ENCODE data around the gene ZNF217. TPM values are rescaled to one million over a fixed set of nuclear protein-coding genes. Genes with fewer than 3 reads are reported as not detected.

ZNF217 gene
- total RNA-seq, 1 experiment from 2014 or later, result 14.1 TPM

GRCh38 chr20:53579581-53580375, 13.9 kb downstream of the ZNF217 start:
- H3K27me3 ChIP-seq (replicated peaks), result no peaks in the 10 kb centered on the region
- peaks cover 79% of the 10 kb centered on the region for H3K36me3 ChIP-seq
- no peak for DNase-seq (ENCODE audit: low read depth in 1 of 2, low spot score in 2 of 2)
- H3K4me1 ChIP-seq (replicated peaks), result peaks cover 40% of the 10 kb centered on the region
- H3K9me3 ChIP-seq (replicated peaks), result no peaks in the 10 kb centered on the region
- H3K4me3 ChIP-seq, result no peak overlapping the region
- peak overlapping the region; percentile 15; the same call in 1 of the 2 replicates for H3K27ac ChIP-seq

- Histone ChIP-seq H3K9me3 (replicated peaks) (no peaks in the 10 kb centered on the region), H3K4me3 (no peak overlapping the region), H3K4me1 (replicated peaks) (peaks cover 36% of the 10 kb centered on the region), H3K27me3 (replicated peaks) (no peaks in the 10 kb centered on the region), H3K27ac (peak overlapping the region; percentile 15; the same call in 1 of the 2 replicates), H3K36me3 (peaks cover 84% of the 10 kb centered on the region)
- no peak for DNase-seq (ENCODE audit: low read depth in 1 of 2, low spot score in 2 of 2)
These were observed 14.4 kb downstream of the ZNF217 start for GRCh38 chr20:53579266-53579580.

GRCh38 chr20:53578492-53579222, 15.0 kb downstream of the ZNF217 start:
- H3K9me3 ChIP-seq (replicated peaks), result no peaks in the 10 kb centered on the region
- peaks cover 33% of the 10 kb centered on the region for H3K4me1 ChIP-seq (replicated peaks)
- peak; percentile 62 to 90 for DNase-seq (ENCODE audit: low read depth in 1 of 2, low spot score in 2 of 2)
- peaks cover 90% of the 10 kb centered on the region for H3K36me3 ChIP-seq
- H3K27ac ChIP-seq, result peak overlapping the region; percentile 15; the same call in 1 of the 2 replicates
- no peak overlapping the region for H3K4me3 ChIP-seq
- no peaks in the 10 kb centered on the region for H3K27me3 ChIP-seq (replicated peaks)

- H3K9me3 ChIP-seq (replicated peaks), result no peaks in the 10 kb centered on the region
- no peak overlapping the region for H3K4me3 ChIP-seq
- DNase-seq (ENCODE audit: low read depth in 1 of 2, low spot score in 2 of 2), result no peak
- no peaks in the 10 kb centered on the region for H3K27me3 ChIP-seq (replicated peaks)
- H3K27ac ChIP-seq, result no peak overlapping the region
- H3K4me1 ChIP-seq (replicated peaks), result peaks cover 18% of the 10 kb centered on the region
- peaks cover 98% of the 10 kb centered on the region for H3K36me3 ChIP-seq
These were observed 16.9 kb downstream of the ZNF217 start for GRCh38 chr20:53576586-53577318.

GRCh38 chr20:53576195-53576580, 17.5 kb downstream of the ZNF217 start:
- no peaks in the 10 kb centered on the region for H3K9me3 ChIP-seq (replicated peaks)
- DNase-seq (ENCODE audit: low read depth in 1 of 2, low spot score in 2 of 2), result no peak
- no peaks in the 10 kb centered on the region for H3K27me3 ChIP-seq (replicated peaks)
- peaks cover 18% of the 10 kb centered on the region for H3K4me1 ChIP-seq (replicated peaks)
- no peak overlapping the region for H3K4me3 ChIP-seq
- no peak overlapping the region for H3K27ac ChIP-seq
- H3K36me3 ChIP-seq, result peaks cover 97% of the 10 kb centered on the region

- no peaks in the 10 kb centered on the region for H3K9me3 ChIP-seq (replicated peaks)
- DNase-seq (ENCODE audit: low read depth in 1 of 2, low spot score in 2 of 2), result no peak
- H3K27me3 ChIP-seq (replicated peaks), result no peaks in the 10 kb centered on the region
- peaks cover 18% of the 10 kb centered on the region for H3K4me1 ChIP-seq (replicated peaks)
- H3K4me3 ChIP-seq, result no peak overlapping the region
- H3K27ac ChIP-seq, result no peak overlapping the region
- peaks cover 97% of the 10 kb centered on the region for H3K36me3 ChIP-seq
These were observed 18.0 kb downstream of the ZNF217 start for GRCh38 chr20:53575481-53576194.

- Histone ChIP-seq H3K4me3 (no peak overlapping the region), H3K36me3 (peaks cover 97% of the 10 kb centered on the region), H3K27me3 (replicated peaks) (no peaks in the 10 kb centered on the region), H3K4me1 (replicated peaks) (peaks cover 14% of the 10 kb centered on the region), H3K9me3 (replicated peaks) (no peaks in the 10 kb centered on the region), H3K27ac (no peak overlapping the region)
- no peak for DNase-seq (ENCODE audit: low read depth in 1 of 2, low spot score in 2 of 2)
These were observed 18.8 kb downstream of the ZNF217 start for GRCh38 chr20:53574819-53575218.

GRCh38 chr20:53574259-53574789, 19.3 kb downstream of the ZNF217 start:
- H3K4me3 ChIP-seq, result no peak overlapping the region
- DNase-seq (ENCODE audit: low read depth in 1 of 2, low spot score in 2 of 2), result no peak
- H3K27me3 ChIP-seq (replicated peaks), result no peaks in the 10 kb centered on the region
- peaks cover 9% of the 10 kb centered on the region for H3K4me1 ChIP-seq (replicated peaks)
- no peak overlapping the region for H3K27ac ChIP-seq
- H3K9me3 ChIP-seq (replicated peaks), result no peaks in the 10 kb centered on the region
- H3K36me3 ChIP-seq, result peaks cover 97% of the 10 kb centered on the region

GRCh38 chr20:53571555-53572286, 21.9 kb downstream of the ZNF217 start:
- no peak overlapping the region for H3K27ac ChIP-seq
- no peak overlapping the region for H3K4me3 ChIP-seq
- H3K27me3 ChIP-seq (replicated peaks), result no peaks in the 10 kb centered on the region
- H3K9me3 ChIP-seq (replicated peaks), result no peaks in the 10 kb centered on the region
- no peak for DNase-seq (ENCODE audit: low read depth in 1 of 2, low spot score in 2 of 2)
- H3K36me3 ChIP-seq, result peaks cover 92% of the 10 kb centered on the region
- H3K4me1 ChIP-seq (replicated peaks), result no peaks in the 10 kb centered on the region

GRCh38 chr20:53570446-53571276, 23.0 kb downstream of the ZNF217 start:
- H3K4me3 ChIP-seq, result no peak overlapping the region
- peaks cover 89% of the 10 kb centered on the region for H3K36me3 ChIP-seq
- no peaks in the 10 kb centered on the region for H3K27me3 ChIP-seq (replicated peaks)
- H3K27ac ChIP-seq, result no peak overlapping the region
- H3K4me1 ChIP-seq (replicated peaks), result no peaks in the 10 kb centered on the region
- DNase-seq (ENCODE audit: low read depth in 1 of 2, low spot score in 2 of 2), result no peak
- no peaks in the 10 kb centered on the region for H3K9me3 ChIP-seq (replicated peaks)

- Histone ChIP-seq H3K9me3 (replicated peaks) (no peaks in the 10 kb centered on the region), H3K4me1 (replicated peaks) (no peaks in the 10 kb centered on the region), H3K4me3 (no peak overlapping the region), H3K36me3 (peaks cover 81% of the 10 kb centered on the region), H3K27me3 (replicated peaks) (no peaks in the 10 kb centered on the region), H3K27ac (no peak overlapping the region)
- no peak for DNase-seq (ENCODE audit: low read depth in 1 of 2, low spot score in 2 of 2)
These were observed 23.9 kb downstream of the ZNF217 start for GRCh38 chr20:53569606-53570307.

GRCh38 chr20:53569005-53569404, 24.6 kb downstream of the ZNF217 start:
- Histone ChIP-seq H3K27me3 (replicated peaks) (no peaks in the 10 kb centered on the region), H3K9me3 (replicated peaks) (no peaks in the 10 kb centered on the region), H3K36me3 (peaks cover 81% of the 10 kb centered on the region), H3K4me3 (no peak overlapping the region), H3K4me1 (replicated peaks) (no peaks in the 10 kb centered on the region), H3K27ac (no peak overlapping the region)
- no peak for DNase-seq (ENCODE audit: low read depth in 1 of 2, low spot score in 2 of 2)

All from SJSA1 (cell line).